HUES64 (cell line): Measurements from ENCODE around the gene MSI2.

Experiments used
- H3K27ac ChIP-seq: 2 replicates; pipeline ENCODE4 v1.7.0; 2013; ENCODE audit warnings: low read depth, low read length, inconsistent platforms
- H3K27me3 ChIP-seq: 2 replicates; pipeline ENCODE4 v1.6.1; 2013; ENCODE audit warnings: mild to moderate bottlenecking, low read length; ENCODE audit not compliant: insufficient read depth
- H3K36me3 ChIP-seq: 2 replicates; pipeline ENCODE4 v1.6.1; 2013; ENCODE audit warnings: mild to moderate bottlenecking, low read length; ENCODE audit not compliant: insufficient read depth
- H3K4me1 ChIP-seq: 2 replicates; pipeline ENCODE4 v1.6.1; 2013; ENCODE audit warnings: mild to moderate bottlenecking, low read length, moderate library complexity; ENCODE audit not compliant: insufficient read depth
- H3K4me3 ChIP-seq: 2 replicates; pipeline ENCODE4 v1.5.1; 2013; ENCODE audit warnings: mild to moderate bottlenecking, low read length, moderate library complexity
- H3K9ac ChIP-seq: 2 replicates; pipeline ENCODE4 v1.6.1; 2013; ENCODE audit warnings: mild to moderate bottlenecking, low read depth, low read length
- H3K9me3 ChIP-seq: 2 replicates; pipeline ENCODE4 v1.6.1; 2013; ENCODE audit warnings: low read depth, low read length; ENCODE audit not compliant: insufficient read depth
- WGBS: fragments of 150-250, 120-280 bp; methylation state at CpG from one replicate; pipeline ENCODE4 v1.1.7; 2013; ENCODE audit warnings: missing lambda C conversion rate; 5-methylcytosine and 5-hydroxymethylcytosine counted together

MSI2 gene

DNA sequence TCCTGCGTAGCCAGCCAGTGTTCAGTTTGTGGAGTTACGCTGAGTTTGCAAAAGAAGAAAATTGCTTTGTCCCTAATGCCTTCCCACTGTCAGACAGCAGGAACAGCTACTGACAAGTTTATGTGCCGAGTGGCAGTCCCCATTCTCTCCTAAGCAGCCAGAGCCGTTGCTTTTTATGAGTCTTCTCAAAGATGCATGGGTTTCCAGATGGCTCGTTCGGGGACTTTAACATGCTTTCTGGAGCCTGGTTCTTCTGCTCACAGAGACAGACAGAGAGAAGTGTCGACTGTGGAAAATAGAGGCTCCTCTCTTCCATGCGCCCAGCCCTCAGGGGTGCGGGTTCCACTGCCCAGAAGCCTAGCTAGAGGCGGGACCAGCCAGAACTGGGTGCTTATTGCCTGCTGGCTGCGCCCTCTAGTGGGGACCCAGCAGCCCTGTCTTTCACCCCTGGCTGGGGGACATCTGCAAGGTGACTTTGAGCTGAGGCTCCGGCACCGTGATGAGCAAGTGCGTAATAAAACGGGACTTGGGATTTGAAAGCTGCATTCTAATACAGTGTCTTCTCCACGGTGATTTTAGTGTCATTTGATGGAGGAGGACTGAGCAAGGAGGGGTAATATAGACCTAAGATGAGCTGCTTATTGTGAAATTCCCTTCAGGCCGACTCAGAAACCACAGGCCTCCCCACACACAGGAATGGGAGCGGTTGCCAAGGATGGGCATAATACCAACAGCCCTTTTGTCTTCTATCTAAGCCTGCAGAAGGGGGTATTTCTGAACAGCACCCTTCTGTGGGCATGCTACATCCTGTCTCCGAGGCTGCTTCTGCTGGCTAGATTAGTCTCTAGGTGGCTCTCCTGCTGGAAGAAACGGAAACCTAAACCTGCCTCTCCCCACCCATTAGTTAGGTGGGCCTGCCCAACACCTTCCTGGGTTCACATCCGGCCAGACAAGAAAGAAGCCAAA is 415.6 kb downstream of the MSI2 start:
- no peaks in the 10 kb centered on the region for H3K27me3 ChIP-seq
- H3K9me3 ChIP-seq = no peaks in the 10 kb centered on the region
- no peak overlapping the region for H3K27ac ChIP-seq
- H3K4me3 ChIP-seq = no peak overlapping the region
- no peak overlapping the region for H3K9ac ChIP-seq
- H3K4me1 ChIP-seq = peaks cover 5% of the 10 kb centered on the region; the same call in 1 of the 2 replicates
- 55% methylated on average over 21 of the region's 21 CpGs for WGBS
- H3K36me3 ChIP-seq = peaks cover 10% of the 10 kb centered on the region

DNA sequence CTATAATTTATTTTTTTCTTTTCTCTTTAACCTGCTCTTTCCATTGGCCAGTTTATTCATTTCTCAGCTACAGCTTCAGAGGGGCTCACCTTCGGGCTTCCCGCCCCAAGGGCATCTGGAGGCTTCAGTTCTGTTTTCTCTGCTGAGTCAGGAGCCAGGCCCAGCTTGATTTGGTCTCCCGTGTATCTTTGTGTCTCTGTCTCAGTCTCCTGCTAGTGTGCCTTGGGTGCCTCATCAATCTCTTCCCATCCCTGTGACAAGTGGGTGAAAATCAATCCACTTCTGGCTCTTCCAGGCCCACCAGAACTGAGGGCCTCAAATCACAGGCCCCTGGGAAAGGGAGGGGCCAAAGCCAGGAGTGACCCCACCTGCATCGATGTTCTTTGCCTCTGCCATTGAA is 416.6 kb downstream of the MSI2 start:
- WGBS = 91% methylated on average over 4 of the region's 4 CpGs
- Histone ChIP-seq H3K4me1 (peaks cover 5% of the 10 kb centered on the region; the same call in 1 of the 2 replicates), H3K36me3 (peaks cover 10% of the 10 kb centered on the region), H3K4me3 (no peak overlapping the region), H3K9ac (no peak overlapping the region), H3K27ac (no peak overlapping the region), H3K9me3 (no peaks in the 10 kb centered on the region), H3K27me3 (no peaks in the 10 kb centered on the region)

DNA sequence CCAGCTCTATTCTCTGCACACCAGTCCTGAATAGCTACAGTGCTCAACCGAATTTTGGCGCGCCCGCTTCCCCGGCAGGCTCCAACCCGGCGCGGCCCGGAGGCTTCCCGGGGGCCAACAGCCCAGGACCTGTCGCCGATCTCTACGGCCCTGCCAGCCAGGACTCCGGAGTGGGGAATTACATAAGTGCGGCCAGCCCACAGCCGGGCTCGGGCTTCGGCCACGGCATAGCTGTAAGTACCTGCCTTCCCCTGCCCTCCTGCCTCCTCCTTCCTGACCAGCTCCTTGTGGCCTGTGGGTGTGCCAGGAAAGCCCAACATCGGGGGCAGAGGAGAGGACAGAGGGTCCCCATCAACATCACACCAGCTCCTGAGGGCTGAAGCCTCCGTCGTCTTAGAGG is 418.6 kb downstream of the MSI2 start:
- H3K9ac ChIP-seq = no peak overlapping the region
- no peaks in the 10 kb centered on the region for H3K27me3 ChIP-seq
- peaks cover 5% of the 10 kb centered on the region for H3K36me3 ChIP-seq
- H3K27ac ChIP-seq = no peak overlapping the region
- peaks cover 5% of the 10 kb centered on the region; the same call in 1 of the 2 replicates for H3K4me1 ChIP-seq
- H3K9me3 ChIP-seq = no peaks in the 10 kb centered on the region
- H3K4me3 ChIP-seq = no peak overlapping the region
- 95% methylated on average over 22 of the region's 22 CpGs for WGBS

DNA sequence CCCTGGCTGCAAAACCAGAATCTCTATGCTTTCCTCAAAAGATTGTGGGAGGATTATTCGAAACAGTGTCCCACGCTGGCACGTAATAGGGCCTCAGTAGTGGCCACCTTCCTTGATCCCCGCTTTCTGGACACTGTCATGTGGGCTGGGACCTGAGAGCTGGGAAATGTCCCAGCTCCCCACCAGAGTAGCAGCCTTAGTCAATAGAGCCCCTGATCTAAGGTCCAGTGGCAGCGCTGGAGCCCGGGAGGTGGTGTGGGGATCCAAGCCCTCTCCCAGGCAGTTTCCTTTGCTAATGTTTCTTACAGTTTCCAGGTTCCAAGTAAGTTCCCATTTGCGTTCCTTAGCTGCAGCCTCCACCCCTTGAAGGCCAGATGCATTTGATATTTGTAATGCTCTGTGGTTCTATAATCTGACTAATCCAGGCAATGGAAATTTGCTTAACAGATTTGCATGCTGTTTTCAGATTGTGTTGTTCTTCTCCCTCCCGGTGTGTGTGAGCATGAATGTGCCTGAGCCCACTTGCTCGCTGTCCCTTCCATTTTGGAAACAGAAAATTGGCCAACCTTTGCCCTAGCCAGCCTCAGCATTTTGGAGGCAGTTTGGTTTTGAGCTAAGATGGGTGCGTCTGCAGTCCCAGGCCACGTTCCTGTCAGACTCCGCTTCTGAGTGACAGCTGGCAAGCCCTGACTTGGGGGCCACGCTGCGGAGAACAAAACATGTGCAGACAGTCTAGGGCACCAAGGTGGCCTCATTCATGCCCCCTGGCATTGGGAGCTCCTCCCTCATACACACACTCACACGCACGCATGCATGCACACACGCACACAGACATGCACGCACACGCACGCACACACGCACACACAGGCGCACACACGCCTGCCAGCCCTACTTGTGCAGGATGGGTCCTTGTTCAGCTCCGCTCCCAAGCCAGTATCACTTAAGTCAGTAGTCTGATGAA is 419.4 kb downstream of the MSI2 start:
- 97% methylated on average over 24 of the region's 24 CpGs for WGBS
- no peak overlapping the region for H3K4me3 ChIP-seq

DNA sequence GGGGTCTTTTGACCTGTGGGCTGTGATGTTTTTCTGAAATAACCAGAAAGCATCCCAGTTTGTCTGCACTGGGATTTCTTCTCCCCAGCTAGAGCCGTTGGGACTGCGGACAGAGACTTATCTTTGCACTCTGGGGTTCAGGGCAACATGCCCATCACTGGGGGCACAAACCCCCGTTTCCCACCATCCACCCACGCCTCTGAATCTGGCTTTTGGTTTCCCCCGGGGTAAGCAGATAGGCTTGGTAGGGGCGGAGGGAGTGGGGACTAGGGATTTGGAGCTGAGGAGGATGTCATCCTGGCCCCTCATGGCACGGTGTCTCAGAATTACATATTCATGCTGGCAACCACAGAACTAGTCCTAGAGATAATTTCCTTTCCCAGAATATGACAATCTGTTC is 420.2 kb downstream of the MSI2 start:
- H3K36me3 ChIP-seq = peaks cover 5% of the 10 kb centered on the region
- H3K27me3 ChIP-seq = no peaks in the 10 kb centered on the region
- peaks cover 5% of the 10 kb centered on the region; the same call in 1 of the 2 replicates for H3K4me1 ChIP-seq
- H3K4me3 ChIP-seq = no peak overlapping the region
- H3K27ac ChIP-seq = no peak overlapping the region
- H3K9ac ChIP-seq = no peak overlapping the region
- no peaks in the 10 kb centered on the region for H3K9me3 ChIP-seq
- 96% methylated on average over 7 of the region's 7 CpGs for WGBS

More for the DNA sequence above, 419.4 kb downstream of the MSI2 start:
- peaks cover 5% of the 10 kb centered on the region; the same call in 1 of the 2 replicates for H3K4me1 ChIP-seq
- H3K9me3 ChIP-seq = no peaks in the 10 kb centered on the region
- no peaks in the 10 kb centered on the region for H3K27me3 ChIP-seq
- peaks cover 5% of the 10 kb centered on the region for H3K36me3 ChIP-seq
- no peak overlapping the region for H3K9ac ChIP-seq
- no peak overlapping the region for H3K27ac ChIP-seq

DNA sequence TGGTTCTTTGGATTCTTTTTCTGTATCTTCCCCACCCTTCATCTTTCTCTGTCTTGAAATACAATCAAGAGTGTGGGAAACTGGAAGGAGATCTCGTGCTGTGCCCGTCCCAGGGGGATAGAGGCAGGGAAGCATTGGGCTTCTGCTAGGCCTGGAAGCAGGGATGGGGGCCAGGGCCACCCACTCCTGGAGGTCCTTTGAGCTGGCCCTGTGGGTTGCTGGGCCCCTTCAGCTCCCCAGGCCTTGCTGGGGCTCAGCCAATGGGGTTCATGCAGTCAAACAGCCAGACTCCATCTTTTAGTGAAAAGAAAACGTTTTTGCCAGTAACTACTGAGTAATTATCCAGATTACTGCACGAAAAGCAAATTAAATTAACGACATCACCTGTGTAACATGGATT is 421.0 kb downstream of the MSI2 start:
- no peak overlapping the region for H3K4me3 ChIP-seq
- 88% methylated on average over 5 of the region's 5 CpGs for whole genome bisulfite sequencing
- no peak overlapping the region for H3K9ac ChIP-seq
- H3K9me3 ChIP-seq = no peaks in the 10 kb centered on the region
- no peaks in the 10 kb centered on the region for H3K4me1 ChIP-seq
- H3K27me3 ChIP-seq = no peaks in the 10 kb centered on the region
- H3K36me3 ChIP-seq = peaks cover 5% of the 10 kb centered on the region
- no peak overlapping the region for H3K27ac ChIP-seq

DNA sequence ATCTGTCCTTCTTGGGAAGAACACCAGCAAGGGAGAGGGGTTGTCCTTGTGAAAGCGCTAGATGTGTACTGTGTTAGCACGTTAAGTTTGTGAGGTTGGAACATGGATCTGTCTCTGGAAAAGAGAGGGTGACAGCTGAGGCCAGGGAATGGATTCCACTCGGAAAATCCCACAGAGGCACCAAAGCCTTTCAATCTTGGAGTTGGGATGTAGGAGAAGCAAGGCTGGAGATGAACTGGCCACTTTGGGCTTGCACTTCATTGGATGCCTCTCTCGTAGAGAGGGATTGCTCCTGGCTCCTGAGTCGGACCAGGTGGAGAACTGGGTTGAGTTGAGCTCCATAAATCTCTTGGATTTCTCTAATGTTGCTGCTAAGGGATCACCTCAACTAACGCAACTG is 421.5 kb downstream of the MSI2 start:
- no peaks in the 10 kb centered on the region for H3K9me3 ChIP-seq
- no peak overlapping the region for H3K9ac ChIP-seq
- peaks cover 5% of the 10 kb centered on the region for H3K36me3 ChIP-seq
- H3K27me3 ChIP-seq = no peaks in the 10 kb centered on the region
- H3K4me1 ChIP-seq = no peaks in the 10 kb centered on the region
- no peak overlapping the region for H3K4me3 ChIP-seq
- 94% methylated on average over 6 of the region's 6 CpGs for WGBS
- H3K27ac ChIP-seq = no peak overlapping the region

DNA sequence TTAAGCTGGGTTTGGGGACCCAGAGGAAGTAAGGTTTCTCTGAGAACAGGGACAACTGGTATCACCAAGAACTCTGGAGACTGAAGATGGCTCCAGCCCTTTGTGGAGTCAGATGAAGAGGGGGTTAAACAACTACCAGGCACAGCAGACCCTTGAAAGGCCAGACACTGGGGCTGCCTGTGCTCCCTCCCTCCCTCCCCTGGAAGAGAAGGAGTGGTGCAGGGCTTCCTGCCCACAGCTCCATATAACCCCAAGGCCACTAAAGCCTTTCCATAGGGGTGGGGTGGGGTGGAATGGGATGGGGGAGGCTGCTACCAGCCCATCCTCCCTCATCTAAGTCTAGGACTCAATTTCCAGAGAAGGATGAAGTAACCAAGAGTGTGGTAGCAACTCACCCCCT is 422.1 kb downstream of the MSI2 start:
- peaks cover 5% of the 10 kb centered on the region for H3K36me3 ChIP-seq
- H3K4me1 ChIP-seq = peaks cover 4% of the 10 kb centered on the region
- H3K27me3 ChIP-seq = no peaks in the 10 kb centered on the region
- no peaks in the 10 kb centered on the region for H3K9me3 ChIP-seq
- H3K27ac ChIP-seq = no peak overlapping the region
- no peak overlapping the region for H3K9ac ChIP-seq
- no peak overlapping the region for H3K4me3 ChIP-seq

DNA sequence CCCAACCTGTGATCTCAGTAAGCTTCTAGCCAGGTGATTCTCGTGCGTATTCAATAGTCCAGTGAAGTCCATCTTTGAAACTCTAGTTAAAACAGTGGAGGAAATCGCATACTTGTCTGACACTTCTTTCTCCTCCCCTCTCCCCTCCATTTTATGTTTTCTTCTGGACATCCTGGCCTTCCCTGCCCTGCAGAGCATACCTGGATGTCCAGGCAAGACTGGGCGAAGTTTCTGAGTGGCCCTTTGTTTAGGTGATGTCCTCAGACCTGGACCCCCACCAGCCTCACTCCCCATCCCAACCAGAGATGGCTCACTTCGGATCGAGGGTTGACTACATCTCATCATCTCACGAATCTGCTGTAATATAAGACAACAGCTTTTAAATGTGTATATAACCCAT is 423.0 kb downstream of the MSI2 start:
- no peaks in the 10 kb centered on the region for H3K9me3 ChIP-seq
- WGBS = 91% methylated on average over 7 of the region's 7 CpGs
- no peaks in the 10 kb centered on the region for H3K27me3 ChIP-seq
- no peak overlapping the region for H3K4me3 ChIP-seq
- no peak overlapping the region for H3K27ac ChIP-seq
- peaks cover 5% of the 10 kb centered on the region for H3K36me3 ChIP-seq
- peaks cover 13% of the 10 kb centered on the region for H3K4me1 ChIP-seq
- no peak overlapping the region for H3K9ac ChIP-seq

DNA sequence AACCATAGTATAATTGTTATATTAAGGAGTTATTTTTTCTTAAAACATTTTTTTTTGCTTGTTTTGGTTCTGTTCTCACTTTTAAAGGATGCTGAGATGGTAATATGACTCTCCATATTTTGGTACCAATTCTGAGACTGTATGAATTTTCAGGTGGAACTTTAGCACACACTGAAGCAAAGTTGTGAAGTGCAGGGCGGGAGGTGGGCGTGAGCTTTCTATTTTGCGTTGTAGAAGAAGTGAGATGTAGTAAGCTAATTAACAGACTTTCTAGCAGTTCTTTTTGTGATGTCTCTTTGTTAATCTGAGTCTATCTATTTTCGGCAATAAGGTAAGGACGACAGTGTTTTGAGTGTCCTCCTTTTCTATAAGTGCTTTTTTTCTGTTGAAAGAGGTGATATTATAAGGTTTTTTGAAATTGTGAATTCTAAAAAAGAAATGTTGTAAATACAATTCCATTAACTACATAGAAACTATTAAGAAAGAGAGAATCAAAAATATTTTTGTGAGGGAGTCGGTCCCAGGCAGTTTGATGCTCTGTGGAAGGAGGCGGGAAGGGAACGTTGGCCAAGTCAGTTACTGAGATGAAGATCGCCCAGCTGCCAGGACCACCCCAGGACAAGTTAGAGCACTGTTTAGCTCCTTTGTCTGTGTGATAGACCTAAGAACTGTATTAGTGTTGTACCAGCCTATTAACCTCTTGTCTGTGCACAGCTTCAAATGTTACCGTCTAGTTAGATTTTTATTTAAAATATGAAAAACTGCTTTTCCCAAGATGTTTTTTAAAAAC is 423.8 kb downstream of the MSI2 start:
- Histone ChIP-seq H3K9me3 (no peaks in the 10 kb centered on the region), H3K4me1 (peaks cover 13% of the 10 kb centered on the region), H3K4me3 (no peak overlapping the region), H3K27me3 (no peaks in the 10 kb centered on the region), H3K9ac (no peak overlapping the region), H3K36me3 (peaks cover 2% of the 10 kb centered on the region), H3K27ac (no peak overlapping the region)
- 88% methylated on average over 9 of the region's 10 CpGs for WGBS
